HCT116 (cell line): Measurements from ENCODE around the gene ZNF837. TPM values are rescaled to one million over a fixed set of nuclear protein-coding genes. Genes with fewer than 3 reads are reported as not detected.
A peak's percentile ranks its signal among the peaks of the same experiment; 100 is the strongest.

Experiments used
- ATAC-seq: fragments of 200-7000 bp; cut with Tn5 transposase; 2 replicates; pipeline ENCODE4 v1.9.1; 2020; ENCODE audit warnings: mild to moderate bottlenecking, moderate library complexity
- BruUV-seq: library from RNA; stranded (reverse); fragments of 400-500 nt; replicated peaks from 2 replicates; lab custom pipeline; 2021; lab: Mats Ljungman, UMichigan
- CTCF ChIA-PET: fragments of 300-600 bp; sonication (Branson Sonifier 250); formaldehyde crosslinking; loops from one replicate; lab custom pipeline; 2021; ENCODE audit warnings: antibody characterized with exemption; lab: Charles Lee
- POLR2A ChIA-PET: fragments of 300-600, 350-600 bp; sonication (Branson Sonifier 250); formaldehyde crosslinking; loops from one replicate; lab custom pipeline; 2021; ENCODE audit warnings: antibody characterized with exemption; lab: Charles Lee
- RAD21 ChIA-PET, 2 experiments: fragments of 300-600 bp; sonication (Branson Sonifier 250); formaldehyde crosslinking; loops; one replicate each; lab custom pipeline; 2023; ENCODE audit warnings: low total read pairs in 2 of 2; ENCODE audit not compliant: uncharacterized antibody in 2 of 2, unreplicated experiment in 2 of 2, low non-redundant PET in 1 of 2; lab: Charles Lee
- DNase-seq: peaks from one replicate; pipeline ENCODE4 v3.0.0-alpha.2; 2010; ENCODE audit warnings: low read depth, low spot score
- H2AFZ ChIP-seq: fragments of 200-600 bp; shearing (Covaris generic), sonication (generic); 2 replicates; pipeline ENCODE4 v1.6.1; 2017; ENCODE audit warnings: low read depth, mixed run types, mixed read lengths, antibody characterized with exemption, low read length; ENCODE audit not compliant: poor library complexity, severe bottlenecking
- H3K27ac ChIP-seq: 2 replicates; pipeline ENCODE4 v1.5.1; 2012; ENCODE audit warnings: low read depth, low read length
- H3K27me3 ChIP-seq: fragments of 200-600 bp; sonication (generic); 2 replicates; pipeline ENCODE4 v1.6.1; 2016; ENCODE audit warnings: mixed run types, low read length, mixed read lengths; ENCODE audit not compliant: insufficient read depth
- H3K36me3 ChIP-seq, 2 experiments: fragments of 200-500 bp in 1 of 2; fragments of 200-600 bp in 1 of 2; sonication (Bioruptor generic) in 1 of 2; sonication (generic) in 1 of 2; 2 replicates each; pipeline versions ENCODE4 v1.5.1 to v1.6.1; 2014 to 2016; ENCODE audit warnings: low read length in 2 of 2, inconsistent platforms in 1 of 2, mixed read lengths in 1 of 2, mixed run types in 1 of 2; ENCODE audit not compliant: insufficient read depth in 2 of 2, control insufficient read depth in 1 of 2
- H3K4me1 ChIP-seq, 2 experiments: fragments of 200-600 bp in 1 of 2; sonication (generic) in 1 of 2; 2 replicates each; pipeline versions ENCODE4 v1.5.1 to v1.6.1; 2012 to 2017; ENCODE audit warnings: low read length in 2 of 2, inconsistent platforms in 1 of 2, mild to moderate bottlenecking in 1 of 2, mixed read lengths in 1 of 2, mixed run types in 1 of 2, moderate library complexity in 1 of 2; ENCODE audit not compliant: insufficient read depth in 2 of 2, control insufficient read depth in 1 of 2
- H3K4me2 ChIP-seq: fragments of 200-600 bp; sonication (generic); 2 replicates; pipeline ENCODE4 v1.6.1; 2017; ENCODE audit warnings: mixed run types, low read length, mixed read lengths
- H3K4me3 ChIP-seq, 2 experiments: fragments of 200-600 bp in 1 of 2; sonication (generic) in 1 of 2; replicated peaks in 1 of 2; 2 replicates each; pipeline ENCODE4 v1.5.1; 2011 to 2016; ENCODE audit warnings: low read length in 2 of 2, control low read depth in 1 of 2, low read depth in 1 of 2, mild to moderate bottlenecking in 1 of 2, mixed read lengths in 1 of 2, mixed run types in 1 of 2
- H3K79me2 ChIP-seq: fragments of 200-600 bp; sonication (generic); 2 replicates; pipeline ENCODE4 v1.6.1; 2017; ENCODE audit warnings: mild to moderate bottlenecking, mixed run types, low read length, moderate library complexity, mixed read lengths; ENCODE audit not compliant: insufficient read depth
- H3K9ac ChIP-seq: fragments of 200-600 bp; sonication (generic); 2 replicates; pipeline ENCODE4 v1.6.1; 2016; ENCODE audit warnings: low read length, mixed read lengths
- H3K9me2 ChIP-seq: fragments of 200-600 bp; sonication (generic), shearing (Covaris generic); 2 replicates; pipeline ENCODE4 v1.6.1; 2017; ENCODE audit warnings: mixed run types, mild to moderate bottlenecking, moderate library complexity; ENCODE audit not compliant: insufficient read depth
- H3K9me3 ChIP-seq, 2 experiments: fragments of 200-500 bp in 1 of 2; fragments of 200-600 bp in 1 of 2; sonication (Bioruptor generic) in 1 of 2; sonication (generic) in 1 of 2; 2 replicates each; pipeline ENCODE4 v1.6.1; 2014 to 2017; ENCODE audit warnings: low read length in 2 of 2, mixed read lengths in 2 of 2, inconsistent platforms in 1 of 2, low read depth in 1 of 2, mild to moderate bottlenecking in 1 of 2, mixed run types in 1 of 2, moderate library complexity in 1 of 2; ENCODE audit not compliant: control insufficient read depth in 1 of 2, insufficient read depth in 1 of 2
- H4K20me1 ChIP-seq: fragments of 200-600 bp; sonication (generic), shearing (Covaris generic); 2 replicates; pipeline ENCODE4 v1.6.1; 2017; ENCODE audit warnings: mixed run types, mild to moderate bottlenecking, moderate library complexity; ENCODE audit not compliant: insufficient read depth
- EGR1 ChIP-seq: IDR thresholded peaks from 2 replicates; pipeline ENCODE4 v1.6.1; 2012; ENCODE audit warnings: low read depth
- FOSL1 ChIP-seq: IDR thresholded peaks from 2 replicates; pipeline ENCODE4 v1.6.1; 2012; ENCODE audit warnings: low read depth
- POLR2A ChIP-seq: IDR thresholded peaks from 2 replicates; pipeline ENCODE4 v1.7.0; 2011; ENCODE audit warnings: borderline replicate concordance; ENCODE audit not compliant: insufficient read depth, insufficient read length; ENCODE audit errors: extremely low read depth
- POLR2AphosphoS5 ChIP-seq: IDR thresholded peaks from 2 replicates; pipeline ENCODE4 v1.6.1; 2011; ENCODE audit warnings: mild to moderate bottlenecking, low read depth, low read length, moderate library complexity
- RAD21 ChIP-seq: IDR thresholded peaks from 2 replicates; pipeline ENCODE4 v1.6.1; 2012; ENCODE audit warnings: low read depth, mild to moderate bottlenecking
- intact Hi-C: fragments of 100-400 bp; cut with micrococcal nuclease; formaldehyde crosslinking; loops from 2 replicates; pipeline ENCODE4 v1.10.0; 2022
- total RNA-seq: library from RNA; stranded (reverse); gene quantifications from one replicate; pipeline ENCODE4 v1.2.1, GENCODE V29; 2021; ENCODE audit not compliant: unreplicated experiment

The ZNF837 gene
- total RNA-seq, 1 experiment from 2014 or later, result 3.2 TPM

GRCh38 chr19:58385891-58386575 lies 5.2 kb upstream of the ZNF837 start:
- peak overlapping the region; percentile 62 to 96 for H3K4me3 ChIP-seq
- H3K79me2 ChIP-seq, result peaks cover 64% of the 10 kb centered on the region
- H3K4me1 ChIP-seq, result peaks cover 23 to 49% of the 10 kb centered on the region in 2 experiments
- CTCF ChIA-PET, result no interaction called here
- H4K20me1 ChIP-seq, result peaks cover 27% of the 10 kb centered on the region; the same call in 1 of the 2 replicates
- no peaks in the 10 kb centered on the region for H3K9me2 ChIP-seq
- peak overlapping the region; percentile 100 for H3K9ac ChIP-seq
- H3K4me2 ChIP-seq, result peak overlapping the region; percentile 94
- H3K27me3 ChIP-seq, result no peaks in the 10 kb centered on the region
- ATAC-seq (peak; percentile 19), DNase-seq (no peak)
- no peak overlapping the region for H2AFZ ChIP-seq
- RAD21 ChIA-PET, result no interaction called here
- BruUV-seq, result no TSS peak
- peaks cover 16 to 35% of the 10 kb centered on the region in 2 experiments; a peak in 3 of 4 replicates for H3K36me3 ChIP-seq
- peak overlapping the region; percentile 97 for H3K27ac ChIP-seq
- TF ChIP-seq RAD21 (no peak), POLR2A (peak; percentile 21)
- POLR2A ChIA-PET, result interaction anchor here (1.5 kb wide), 1 partner anchor 23 kb away, joined by 4 read pairs; the partner anchor contains the start of gene ZNF497
- no peaks in the 10 kb centered on the region for H3K9me3 ChIP-seq
- intact Hi-C loops, result no loop called here

- H3K4me2 ChIP-seq, result peak overlapping the region; percentile 94
- TF ChIP-seq POLR2AphosphoS5 (no peak), FOSL1 (no peak), EGR1 (no peak)
- DNase-seq, result no peak
- peak overlapping the region; percentile 97 for H3K27ac ChIP-seq
- no peak overlapping the region for H2AFZ ChIP-seq
- peaks cover 12 to 28% of the 10 kb centered on the region in 2 experiments; a peak in 3 of 4 replicates for H3K36me3 ChIP-seq
- H3K27me3 ChIP-seq, result no peaks in the 10 kb centered on the region
- CTCF ChIA-PET, result no interaction called here
- intact Hi-C loops, result no loop called here
- H3K79me2 ChIP-seq, result peaks cover 57% of the 10 kb centered on the region
- H3K9me3 ChIP-seq, result no peaks in the 10 kb centered on the region
- peaks cover 20% of the 10 kb centered on the region; the same call in 1 of the 2 replicates for H4K20me1 ChIP-seq
- BruUV-seq, result no TSS peak
- RAD21 ChIA-PET, result no interaction called here
- POLR2A ChIA-PET, result interaction anchor here (1.5 kb wide), 1 partner anchor 23 kb away, joined by 4 read pairs; the partner anchor contains the start of gene ZNF497
- no peak for ATAC-seq
- H3K4me1 ChIP-seq, result peaks cover 23 to 42% of the 10 kb centered on the region in 2 experiments
- peak overlapping the region; percentile 100 for H3K9ac ChIP-seq
- no peaks in the 10 kb centered on the region for H3K9me2 ChIP-seq
- H3K4me3 ChIP-seq, result peak overlapping the region; percentile 62 to 96
These were observed 4.6 kb upstream of the ZNF837 start for GRCh38 chr19:58385313-58385890.
